Activated T-cell treated with anti-CD3 and anti-CD28 coated beads for 24 hours (primary cell): ENCODE results near the gene POLD1.

ENCODE experiments used
- DNase-seq: peaks from one replicate; pipeline ENCODE4 v3.0.0-alpha.2; 2020; ENCODE audit warnings: low read depth

POLD1 gene

GRCh38 chr19:50466706-50467039 is 82.5 kb downstream of the POLD1 start:
- DNase-seq, result no peak

GRCh38 chr19:50467566-50467965 is 83.4 kb downstream of the POLD1 start:
- no peak for DNase-seq
